DLD1 (cell line): ENCODE measurements around the gene BAIAP3.

ENCODE experiments used
- in situ Hi-C: cut with HindIII; loops from 2 replicates; pipeline ENCODE4 v1.10.0; 2017; ENCODE audit warnings: low sequenced_read_pairs

The BAIAP3 gene

DNA sequence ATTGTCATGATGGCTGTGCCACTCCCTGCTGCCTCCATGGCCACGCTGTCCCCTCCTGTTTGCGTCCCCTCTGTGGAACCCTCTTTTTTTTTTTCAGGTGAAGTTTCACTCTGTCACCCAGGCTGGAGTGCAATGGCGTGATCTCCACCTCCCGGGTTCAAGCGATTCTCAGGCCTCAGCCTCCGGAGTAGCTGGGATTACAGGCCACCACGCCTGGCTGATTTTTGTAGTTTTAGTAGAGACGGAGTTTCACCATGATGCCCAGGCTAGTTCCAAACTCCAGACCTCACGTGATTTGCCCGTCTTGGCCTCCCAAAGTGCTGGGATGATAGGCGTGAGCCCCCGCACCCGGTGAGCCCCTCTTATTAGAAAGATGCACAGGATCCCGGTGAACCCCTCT lies 35.0 kb upstream of the BAIAP3 start:
- in situ Hi-C loops, result no loop called here

GRCh38 chr16:1299012-1299867 lies 34.2 kb upstream of the BAIAP3 start:
- in situ Hi-C loops, result no loop called here

DNA sequence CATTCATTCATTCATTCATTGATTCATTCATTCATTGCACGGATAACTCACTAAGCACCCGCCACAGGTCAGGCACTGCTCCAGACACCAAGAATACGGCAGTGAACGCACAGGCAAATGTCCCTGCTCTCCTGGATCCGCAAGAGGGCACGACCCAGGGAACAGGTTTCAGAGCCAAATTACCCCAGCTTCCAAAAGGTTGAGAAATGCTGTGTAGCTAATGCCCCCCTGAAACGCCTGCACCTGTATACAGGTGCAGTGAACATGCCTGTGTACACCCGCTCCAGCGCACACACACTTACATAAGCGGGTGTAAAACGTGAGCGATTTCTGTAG lies 33.6 kb upstream of the BAIAP3 start:
- in situ Hi-C loops, result no loop called here

DNA sequence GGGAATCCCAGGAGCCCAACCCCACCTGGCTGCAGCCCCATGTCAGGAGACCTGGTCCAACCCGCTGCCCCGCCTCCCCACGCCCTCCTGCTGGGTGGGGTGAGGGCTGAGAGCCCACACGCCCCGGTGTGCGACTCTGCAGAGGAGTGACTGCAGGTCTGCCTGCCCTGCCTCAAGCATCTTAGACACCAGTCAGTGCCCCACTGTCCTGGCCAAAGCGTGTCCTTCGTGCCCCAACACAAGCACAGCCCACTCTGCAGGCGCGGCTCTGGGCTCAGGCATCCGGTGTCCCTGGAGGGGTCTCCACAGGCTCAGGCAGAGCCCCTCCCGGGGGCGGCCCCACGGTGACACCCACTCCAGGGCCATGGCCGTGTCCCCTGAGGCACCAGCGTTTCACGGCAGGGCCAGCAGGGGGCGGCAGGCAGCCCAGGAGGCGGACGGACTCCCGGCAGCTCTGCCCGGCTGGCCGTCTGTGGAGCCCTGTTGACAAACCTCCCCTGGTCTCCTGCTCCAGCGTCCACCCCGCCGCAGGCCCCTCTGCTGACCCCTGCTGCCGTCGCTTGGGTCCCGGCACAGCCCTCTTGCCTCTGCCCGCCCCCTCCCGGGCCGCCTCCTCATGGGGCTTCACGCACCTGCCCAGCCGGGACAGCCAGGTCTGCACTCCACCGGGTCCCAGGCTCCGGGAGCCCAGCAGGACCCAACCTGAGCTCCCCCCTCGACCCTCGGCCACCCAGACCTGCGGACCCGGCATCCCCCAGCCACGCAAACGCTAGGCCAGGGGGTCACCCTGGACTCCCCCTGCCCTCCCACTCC lies 32.6 kb upstream of the BAIAP3 start:
- in situ Hi-C loops, result no loop called here

GRCh38 chr16:1301562-1301961 lies 31.9 kb upstream of the BAIAP3 start:
- in situ Hi-C loops, result no loop called here

DNA sequence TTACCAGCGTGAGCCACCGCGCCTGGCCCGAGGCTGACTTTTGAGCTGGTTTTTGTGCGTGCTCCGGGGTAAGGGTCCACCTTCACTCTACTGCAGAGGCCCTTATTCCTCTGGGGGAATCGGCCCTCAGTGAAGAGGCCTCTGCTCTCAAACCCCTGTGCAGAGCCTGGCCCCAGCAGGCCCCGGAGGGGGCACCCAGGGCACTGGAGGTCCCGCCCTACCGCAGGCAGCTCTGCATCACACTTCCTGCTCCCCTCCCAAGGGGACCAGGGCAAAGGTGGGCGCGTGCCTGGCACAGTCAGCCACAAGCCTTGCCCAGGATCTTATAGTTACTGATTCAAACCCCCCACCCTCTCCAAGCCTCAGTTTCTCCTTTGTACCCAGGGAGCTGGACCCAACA lies 27.6 kb upstream of the BAIAP3 start:
- in situ Hi-C loops, result no loop called here

DNA sequence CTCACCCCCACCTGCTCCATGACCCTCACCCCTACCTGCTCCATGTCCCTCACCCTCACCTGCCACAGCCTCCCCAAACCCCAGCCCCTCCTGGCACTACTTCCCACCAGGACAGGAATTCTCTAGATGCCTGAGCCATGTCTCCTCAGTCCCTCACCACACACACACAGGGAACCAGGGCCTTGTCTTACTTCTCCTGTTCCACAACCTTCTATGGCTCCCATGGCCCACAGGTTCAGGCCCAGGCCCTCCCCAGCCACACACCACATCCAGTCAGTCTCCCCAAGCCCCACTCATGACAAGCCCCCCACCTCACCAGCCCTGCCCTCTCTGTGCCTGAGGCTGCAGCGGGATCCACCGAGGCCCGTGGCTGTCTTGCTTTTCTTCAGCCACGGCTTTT lies 27.1 kb upstream of the BAIAP3 start:
- in situ Hi-C loops, result no loop called here

GRCh38 chr16:1308036-1308976 lies 25.1 kb upstream of the BAIAP3 start:
- in situ Hi-C loops, result no loop called here

DNA sequence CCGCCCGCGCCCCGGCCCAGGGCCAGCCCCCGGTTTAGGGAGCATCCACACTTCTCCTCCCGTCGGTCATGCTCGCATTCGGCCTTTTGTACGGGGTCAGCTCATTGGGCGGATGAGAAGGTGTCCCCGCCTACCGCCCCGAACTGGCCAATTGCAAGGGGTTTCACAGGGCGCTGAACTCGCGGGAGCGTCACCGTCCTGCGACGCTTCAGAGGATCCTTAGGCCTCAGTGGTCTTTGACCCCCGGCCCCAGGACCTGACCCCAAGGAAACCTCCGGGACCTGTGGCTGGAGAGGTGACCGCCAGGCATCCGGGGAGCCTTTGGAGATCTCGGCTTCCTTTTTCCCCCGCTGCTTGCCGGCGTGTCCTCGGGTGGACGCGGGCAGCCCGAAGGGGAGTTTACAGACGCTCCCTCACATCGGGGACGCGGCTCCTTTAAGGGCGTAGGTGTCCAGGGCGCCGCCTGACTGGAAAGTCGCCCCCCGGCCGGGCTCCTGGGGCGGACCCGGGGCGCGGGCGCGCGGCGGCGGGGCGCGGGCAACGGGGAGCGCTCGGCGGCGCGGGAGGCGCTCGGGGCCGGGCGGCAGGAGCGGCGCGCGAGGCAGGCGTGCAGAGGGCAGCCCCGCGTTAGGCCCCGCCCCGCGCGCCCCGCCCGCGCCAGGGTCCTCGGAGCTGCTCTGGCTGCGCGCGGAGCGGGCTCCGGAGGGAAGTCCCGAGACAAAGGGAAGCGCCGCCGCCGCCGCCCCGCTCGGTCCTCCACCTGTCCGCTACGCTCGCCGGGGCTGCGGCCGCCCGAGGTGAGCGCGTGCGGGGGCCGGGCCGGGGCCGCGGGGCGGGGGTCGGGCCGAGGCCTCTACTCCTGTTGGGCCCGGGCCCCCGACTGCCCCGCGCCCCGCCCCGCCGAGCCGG lies 24.2 kb upstream of the BAIAP3 start, which contains the start of gene UBE2I:
TSS of gene UBE2I (plus strand) at position 660 of the 909 bp plus-strand sequence. CDS start 4,395 bp downstream, outside the sequence.
- in situ Hi-C loops, result no loop called here

GRCh38 chr16:1309888-1310831 lies 23.3 kb upstream of the BAIAP3 start:
- in situ Hi-C loops, result no loop called here

- in situ Hi-C loops, result no loop called here
These were observed 22.6 kb upstream of the BAIAP3 start for GRCh38 chr16:1310832-1311200.

DNA sequence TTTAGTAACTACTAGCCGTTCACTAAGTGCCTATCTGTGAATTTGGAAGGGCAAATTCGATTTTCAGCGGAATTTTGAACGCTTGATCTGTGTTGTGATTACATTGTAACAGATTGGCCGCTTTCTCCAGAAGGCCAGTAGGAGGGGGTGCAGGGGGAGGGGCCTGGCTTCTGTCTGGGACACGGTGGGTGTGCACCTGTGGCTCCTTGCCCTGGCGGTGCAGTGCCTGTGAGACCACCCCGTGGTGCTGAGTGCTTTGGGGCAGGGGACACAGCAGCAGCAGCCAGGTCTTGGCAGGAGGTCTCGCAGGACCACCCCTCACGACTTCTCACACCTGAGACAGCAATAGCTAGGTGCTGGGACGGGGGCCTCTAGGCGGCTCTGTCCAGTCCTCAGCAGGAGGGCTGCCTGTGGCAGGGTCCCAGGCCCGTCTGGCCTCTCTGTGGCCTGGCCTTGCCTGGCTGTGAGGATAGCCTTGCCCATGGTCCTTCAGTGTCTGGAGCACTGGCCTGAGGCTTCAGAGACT lies 22.2 kb upstream of the BAIAP3 start:
- in situ Hi-C loops, result no loop called here

- in situ Hi-C loops, result no loop called here
These were observed 21.5 kb upstream of the BAIAP3 start for GRCh38 chr16:1311738-1312466.

DNA sequence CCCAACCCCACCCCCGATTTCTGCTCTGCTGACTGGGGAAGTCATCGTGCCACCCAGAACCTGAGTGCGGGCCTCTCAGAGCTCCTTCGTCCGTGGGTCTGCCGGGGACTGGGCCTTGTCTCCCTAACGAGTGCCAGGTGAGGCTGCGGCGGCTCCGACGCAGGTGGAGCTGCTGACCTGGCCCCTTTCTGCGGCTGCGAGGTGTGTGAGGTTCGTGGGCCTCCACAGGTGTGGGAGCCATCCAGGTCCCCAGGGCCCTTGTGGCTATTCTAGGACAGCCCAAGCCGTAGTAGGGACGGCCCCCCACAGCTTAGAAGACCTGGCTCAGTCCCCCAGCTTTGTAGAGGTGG lies 21.0 kb upstream of the BAIAP3 start:
- in situ Hi-C loops, result no loop called here

DNA sequence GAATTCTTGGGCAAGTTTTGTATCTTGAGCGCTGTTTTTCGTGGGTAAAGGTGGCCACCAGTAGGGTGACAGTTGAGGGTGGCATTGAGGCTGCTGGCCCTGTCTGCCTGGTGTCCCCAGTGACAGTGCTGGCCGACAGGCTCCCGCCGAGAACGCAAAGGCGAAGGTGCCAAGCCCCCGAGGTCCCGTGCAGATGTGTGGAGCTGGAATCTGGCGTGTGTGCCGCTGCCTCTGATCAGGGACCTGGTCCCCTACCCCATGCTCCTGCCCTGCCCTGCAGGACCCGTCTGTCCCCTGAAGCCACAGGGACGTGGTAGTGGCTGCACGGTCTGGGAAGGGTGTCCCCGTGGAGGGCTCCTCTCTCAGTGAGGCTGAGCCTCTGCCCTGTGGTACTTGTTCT lies 20.5 kb upstream of the BAIAP3 start:
- in situ Hi-C loops, result no loop called here

DNA sequence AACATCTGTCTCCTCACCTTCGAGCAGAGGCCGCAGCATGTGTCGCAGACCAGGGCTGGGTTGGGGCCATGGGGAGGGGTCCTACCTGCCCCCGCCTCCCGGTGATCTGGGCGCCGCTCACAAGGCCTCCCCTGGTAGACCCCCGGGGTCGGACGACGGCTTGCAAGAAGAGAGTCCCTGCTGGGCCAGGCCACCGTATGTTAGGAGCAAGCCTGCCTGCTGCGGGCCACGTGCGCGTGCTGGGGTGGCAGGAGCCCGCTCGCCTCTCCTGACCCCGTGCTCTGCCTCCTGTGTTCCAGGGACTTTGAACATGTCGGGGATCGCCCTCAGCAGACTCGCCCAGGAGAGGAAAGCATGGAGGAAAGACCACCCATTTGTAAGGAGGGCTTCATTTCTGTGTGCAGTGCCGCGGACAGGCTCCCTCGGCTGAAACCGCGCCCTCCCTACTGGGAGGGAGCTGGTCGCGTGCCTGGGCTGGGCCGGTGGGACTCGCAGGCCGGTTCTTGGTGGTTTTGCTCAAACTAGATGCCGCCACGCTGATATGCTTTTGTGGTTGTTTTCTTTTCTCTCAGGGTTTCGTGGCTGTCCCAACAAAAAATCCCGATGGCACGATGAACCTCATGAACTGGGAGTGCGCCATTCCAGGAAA lies 19.6 kb upstream of the BAIAP3 start:
- in situ Hi-C loops, result no loop called here

DNA sequence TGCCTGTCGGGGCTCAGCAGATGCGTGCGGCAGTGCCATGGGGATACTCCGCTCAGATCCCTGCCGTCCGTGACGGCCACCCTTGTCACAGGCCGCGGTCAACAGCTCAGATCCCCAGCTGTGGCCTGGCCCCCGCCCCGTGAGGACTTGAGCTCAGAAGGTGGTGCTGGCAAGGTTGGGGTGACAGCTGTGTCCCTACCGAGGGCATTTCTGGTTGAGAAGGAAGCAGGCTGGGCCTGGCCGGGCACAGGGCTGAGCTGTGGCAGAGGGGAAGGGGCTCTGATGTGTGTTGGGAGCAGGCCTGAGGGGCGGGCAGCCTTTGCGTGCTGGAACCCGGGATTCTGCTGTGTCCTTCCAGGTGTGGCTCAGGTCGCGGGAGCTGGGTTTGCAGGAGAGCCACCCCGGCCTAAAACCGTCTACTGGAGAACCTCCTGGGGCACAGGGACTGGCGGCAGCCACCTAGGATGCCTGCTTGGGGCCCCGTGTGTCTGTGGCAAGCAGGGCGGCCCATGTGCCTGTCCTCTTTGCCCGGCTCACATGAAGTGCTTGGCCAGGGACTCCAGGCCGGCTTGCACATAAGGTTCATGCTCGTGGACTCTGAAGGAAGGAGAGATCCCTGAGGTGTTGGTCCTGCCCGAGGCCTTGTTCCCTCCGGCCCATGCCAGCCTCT lies 18.9 kb upstream of the BAIAP3 start:
- in situ Hi-C loops, result no loop called here
